T-helper 2 cell treated with Interferon-gamma antibody and Interleukin-4, amounts not matched to agents 100 ng/mL and 5 ng/mL, for 36 hours (primary cell): ENCODE data around the gene SLC4A11. TPM values are rescaled to one million over a fixed set of nuclear protein-coding genes. Genes with fewer than 3 reads are reported as not detected.
"Not testable (repeated sequence)": the region's sequence is repeated elsewhere in the genome, so short reads cannot be mapped to it uniquely, and the experiment has no call there.

Source experiments
- intact Hi-C: fragments of 100-400 bp; cut with micrococcal nuclease; formaldehyde crosslinking; loops from one replicate; pipeline ENCODE4 v1.15.1; 2023
- total RNA-seq: library from RNA; stranded (reverse); gene quantifications from 2 replicates; pipeline ENCODE4 v1.2.3, GENCODE V29; 2022

The SLC4A11 gene
- total RNA-seq, 1 donor from 2014 or later, result 1.0 TPM

GRCh38 chr20:3204124-3204794 lies 34.7 kb downstream of the SLC4A11 start, which contains the start of gene DDRGK1:
Gene DDRGK1, minus strand, starts transcription at chr20:3204682. Its CDS starts 55 bp downstream, at chr20:3204627.
- intact Hi-C loops, result loop anchor here (1.0 to 5.0 kb wide), 3 partner anchors 45 to 563 kb away; partner anchors contain the start of genes ADISSP, FASTKD5 and UBOX5

- intact Hi-C loops, result loop anchor here (1.0 to 5.0 kb wide), 3 partner anchors 44 to 564 kb away; partner anchors contain the start of genes ADISSP, FASTKD5 and UBOX5
Measured at GRCh38 chr20:3203315-3204123, 35.5 kb downstream of the SLC4A11 start.

DNA sequence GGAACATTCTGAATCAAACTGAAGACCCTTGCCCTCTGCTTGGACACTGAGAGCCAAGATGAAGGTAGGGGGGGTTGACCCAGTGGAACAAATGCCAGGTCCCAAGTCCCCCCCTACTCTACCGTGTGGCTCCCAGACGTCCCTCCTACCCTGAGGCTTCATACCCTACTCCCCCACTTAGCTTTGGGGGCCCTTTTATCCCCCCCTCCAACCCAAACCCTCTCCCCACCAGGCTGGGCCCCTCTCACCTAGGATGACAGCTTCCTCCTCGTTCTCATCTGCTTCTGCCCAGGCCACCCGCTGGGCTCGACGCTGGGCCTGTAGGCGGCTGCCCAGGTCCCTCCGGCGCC lies 36.0 kb downstream of the SLC4A11 start:
- intact Hi-C loops, result loop anchor here (5.0 kb wide), 1 partner anchor 564 kb away; the partner anchor contains the start of gene ADISSP

GRCh38 chr20:3199976-3200755 lies 38.8 kb downstream of the SLC4A11 start:
- intact Hi-C loops, result loop anchor here (5.0 kb wide), 1 partner anchor 567 kb away; the partner anchor contains the start of gene ADISSP

DNA sequence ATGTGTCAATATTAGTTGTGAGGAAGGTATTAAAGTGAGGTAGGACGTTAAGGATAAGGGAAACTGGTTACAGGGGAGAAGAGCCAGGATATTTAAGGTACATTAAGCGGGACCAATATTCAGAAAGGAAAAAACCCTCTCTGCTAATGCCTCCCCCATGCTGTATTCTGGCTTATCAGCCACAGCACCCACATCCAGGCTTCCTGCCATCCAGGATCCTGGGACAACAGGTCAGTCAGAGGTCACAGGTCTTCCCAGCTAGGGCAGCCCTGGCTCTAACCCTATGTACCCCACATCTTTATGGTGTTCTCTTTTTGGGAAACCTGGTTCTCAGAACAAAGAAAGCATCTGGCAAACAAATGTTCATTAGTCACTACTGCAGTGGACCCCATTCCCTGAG lies 39.8 kb downstream of the SLC4A11 start:
- intact Hi-C loops, result no loop called here

DNA sequence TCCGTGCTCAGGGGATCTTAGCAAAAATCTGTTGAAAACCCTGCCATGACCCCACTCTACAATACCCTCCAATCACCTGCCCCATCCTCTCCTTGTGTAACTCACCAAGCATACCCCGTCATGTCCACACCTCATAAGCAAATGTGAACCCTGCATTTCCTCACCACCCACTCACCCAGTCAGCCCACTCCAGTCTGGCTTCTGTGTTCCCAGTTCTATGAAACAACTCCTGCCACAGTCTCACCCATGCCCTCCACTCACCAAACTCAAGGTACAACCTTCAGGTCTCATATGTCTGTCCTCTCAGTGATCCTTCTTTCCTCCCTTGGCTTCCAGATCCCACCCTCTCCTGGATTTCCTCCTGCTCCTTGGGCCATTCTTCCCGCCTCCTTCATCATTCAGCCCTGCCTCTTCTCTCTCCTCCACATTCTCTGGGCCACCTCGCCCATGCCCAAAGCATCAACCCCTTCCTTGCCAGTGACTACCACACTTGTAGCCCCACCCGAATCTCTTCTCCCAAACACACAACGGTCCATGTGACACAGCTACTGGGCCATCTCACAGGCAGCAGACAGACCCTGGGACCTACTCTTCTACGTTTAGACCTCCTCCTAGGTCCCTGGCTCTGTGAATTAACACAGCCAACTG lies 43.3 kb downstream of the SLC4A11 start:
- intact Hi-C loops, result no loop called here

- intact Hi-C loops, result no loop called here
Measured at GRCh38 chr20:3194617-3195280, 44.2 kb downstream of the SLC4A11 start.

GRCh38 chr20:3193806-3194616 lies 45.0 kb downstream of the SLC4A11 start:
- intact Hi-C loops, result no loop called here

- intact Hi-C loops, result no loop called here
Measured at GRCh38 chr20:3192226-3193015, 46.6 kb downstream of the SLC4A11 start.

- intact Hi-C loops, result no loop called here
Measured at GRCh38 chr20:3190681-3191111, 48.3 kb downstream of the SLC4A11 start.

DNA sequence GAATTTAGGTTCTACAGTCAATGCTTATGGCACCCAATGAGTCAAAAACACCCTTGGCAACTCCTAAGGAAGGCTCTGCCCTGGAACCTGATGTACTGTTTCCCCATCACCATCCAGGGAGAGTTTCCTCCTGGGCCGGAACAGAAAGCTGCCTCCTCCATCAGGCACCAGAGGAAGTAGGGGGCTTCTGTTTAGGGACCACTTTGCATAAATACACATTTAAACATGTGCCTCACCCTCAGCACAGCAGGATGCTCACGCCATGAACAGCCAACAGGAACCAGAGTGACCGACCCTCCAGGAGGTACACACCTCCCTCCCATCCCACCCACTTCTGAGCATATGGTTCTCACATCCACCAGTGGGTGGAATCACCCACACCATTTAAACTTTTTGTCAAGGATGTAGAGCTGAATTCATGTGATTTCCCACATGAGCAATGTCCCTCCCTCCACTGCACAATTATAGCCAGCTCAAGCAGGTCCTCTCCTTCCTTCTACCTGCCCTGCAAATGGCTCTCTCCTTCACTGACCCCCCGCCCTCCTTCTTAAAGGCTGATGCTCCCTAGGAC lies 49.3 kb downstream of the SLC4A11 start:
- intact Hi-C loops, result no loop called here

GRCh38 chr20:3188823-3189413 lies 50.1 kb downstream of the SLC4A11 start:
- intact Hi-C loops, result no loop called here

DNA sequence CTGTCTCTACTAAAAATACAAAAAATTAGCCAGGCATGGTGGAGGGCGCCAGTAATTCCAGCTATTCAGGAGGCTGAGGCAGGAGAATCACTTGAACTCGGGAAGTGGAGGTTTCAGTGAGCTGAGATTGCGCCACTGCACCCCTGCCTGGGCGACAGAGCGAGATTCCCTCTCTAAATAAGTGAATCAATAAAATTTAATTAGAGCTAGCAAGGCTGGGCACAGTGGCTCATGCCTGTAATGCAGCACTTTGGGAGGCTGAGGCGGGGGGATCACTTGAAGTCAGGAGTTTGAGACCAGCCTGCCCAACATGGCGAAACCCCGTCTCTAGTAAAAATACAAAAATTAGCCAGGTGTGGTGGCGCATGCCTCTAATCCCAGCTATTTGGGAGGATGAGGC lies 51.1 kb downstream of the SLC4A11 start:
- intact Hi-C loops, result not testable (repeated sequence)

DNA sequence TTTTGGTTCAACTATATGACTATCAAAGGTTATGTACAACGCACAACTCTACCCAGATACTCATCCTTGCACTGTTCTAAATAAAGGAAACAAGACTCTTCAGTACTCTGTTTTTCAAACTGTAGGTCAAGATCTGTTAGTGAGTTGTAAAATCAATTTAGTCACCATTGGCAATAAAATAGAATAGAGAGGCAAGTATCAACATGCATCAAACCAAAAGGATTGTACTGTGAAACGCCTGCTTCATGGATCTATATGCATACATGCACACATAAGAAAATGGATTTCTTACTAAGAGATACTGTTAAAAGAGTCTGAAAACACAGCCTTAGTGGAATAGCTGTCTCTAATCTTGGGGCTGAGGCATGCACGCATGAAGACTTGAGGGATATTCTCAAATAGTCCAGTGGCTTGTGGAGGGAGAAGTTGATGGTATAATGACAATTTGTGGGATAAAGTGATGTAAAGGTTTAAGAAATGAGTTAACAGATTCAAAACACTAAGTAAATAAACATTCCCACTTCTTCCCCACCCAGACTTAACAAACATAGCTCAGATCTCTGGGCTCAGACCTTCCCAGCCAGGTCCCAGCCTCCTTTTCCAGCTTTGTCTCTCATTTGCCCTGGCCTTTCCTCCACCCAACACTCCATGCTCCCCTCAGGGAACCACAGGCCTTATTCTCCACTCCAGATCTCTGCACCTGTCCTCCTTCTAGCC lies 54.9 kb downstream of the SLC4A11 start:
- intact Hi-C loops, result no loop called here

DNA sequence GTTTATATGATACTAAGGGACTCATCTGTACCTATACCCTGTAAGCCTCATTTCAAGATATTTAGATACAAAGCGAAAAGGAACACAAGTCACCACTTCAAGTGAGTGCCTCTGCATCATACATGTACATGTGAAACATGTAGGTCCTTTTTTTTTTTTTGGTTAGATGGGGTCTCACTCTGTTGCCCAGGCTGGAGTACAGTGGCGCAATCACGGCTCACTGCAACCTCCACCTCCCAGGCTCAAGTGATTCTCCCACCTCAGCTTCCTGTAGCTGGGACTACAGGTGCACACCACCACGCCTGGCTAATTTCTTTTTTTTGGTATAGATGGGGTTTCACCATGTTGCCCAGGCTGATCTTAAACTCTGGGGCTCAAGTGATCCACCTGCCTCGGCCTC lies 56.6 kb downstream of the SLC4A11 start:
- intact Hi-C loops, result not testable (repeated sequence)

DNA sequence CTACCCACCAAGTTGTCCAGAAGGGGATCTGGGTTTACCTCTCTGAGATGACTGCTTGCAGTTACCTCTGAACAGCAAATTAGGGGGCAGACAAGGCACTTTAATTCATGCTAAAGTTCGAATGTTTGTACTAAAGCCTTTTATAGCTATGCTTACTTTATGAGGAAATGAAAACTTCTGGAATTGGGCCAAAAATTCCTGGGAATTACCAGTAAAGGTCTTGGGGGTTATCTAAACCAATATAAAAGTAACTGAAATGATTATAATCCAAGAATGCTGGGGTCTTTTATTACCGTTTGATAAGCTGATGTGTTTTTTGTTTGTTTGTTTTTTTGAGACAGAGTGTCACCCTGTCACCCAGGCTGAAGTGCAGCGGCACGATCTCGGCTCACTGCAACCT lies 57.7 kb downstream of the SLC4A11 start:
- intact Hi-C loops, result no loop called here

- intact Hi-C loops, result no loop called here
Measured at GRCh38 chr20:3180319-3180718, 58.7 kb downstream of the SLC4A11 start.
